Measurements from ENCODE around the gene MOB1A. TPM values are rescaled to one million over a fixed set of nuclear protein-coding genes. Genes with fewer than 3 reads are reported as not detected.

MOB1A gene
- polyA plus RNA-seq, 3 donors, result 78.9 to 98.9 (median 94.1) TPM

GRCh38 chr2:74110537-74110936 lies 68.1 kb downstream of the MOB1A start:
- DNase-seq, result no peak

GRCh38 chr2:74109551-74109950 lies 69.1 kb downstream of the MOB1A start:
- DNase-seq, result no peak

GRCh38 chr2:74107071-74107470 lies 71.6 kb downstream of the MOB1A start:
- no peak for DNase-seq

DNA sequence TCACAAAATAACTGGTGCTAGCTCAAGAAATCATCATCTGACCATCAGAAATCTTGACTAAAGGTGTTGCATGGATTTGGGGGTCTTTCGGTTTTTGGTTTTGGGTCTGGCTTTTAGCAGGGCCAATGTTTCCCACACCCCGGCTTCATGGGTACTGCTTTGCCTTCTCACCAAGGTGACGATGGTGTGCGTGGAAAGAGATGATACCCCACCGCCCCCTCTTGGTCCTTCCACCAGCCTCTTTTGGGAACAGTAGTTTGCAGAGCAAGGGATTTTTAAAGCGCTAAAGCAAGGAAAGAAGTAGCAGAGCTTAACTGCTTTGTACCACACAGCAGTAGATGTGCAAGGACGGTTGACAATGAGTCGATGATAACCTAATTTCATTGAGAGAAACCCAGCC lies 73.3 kb downstream of the MOB1A start:
- no peak for DNase-seq

DNA sequence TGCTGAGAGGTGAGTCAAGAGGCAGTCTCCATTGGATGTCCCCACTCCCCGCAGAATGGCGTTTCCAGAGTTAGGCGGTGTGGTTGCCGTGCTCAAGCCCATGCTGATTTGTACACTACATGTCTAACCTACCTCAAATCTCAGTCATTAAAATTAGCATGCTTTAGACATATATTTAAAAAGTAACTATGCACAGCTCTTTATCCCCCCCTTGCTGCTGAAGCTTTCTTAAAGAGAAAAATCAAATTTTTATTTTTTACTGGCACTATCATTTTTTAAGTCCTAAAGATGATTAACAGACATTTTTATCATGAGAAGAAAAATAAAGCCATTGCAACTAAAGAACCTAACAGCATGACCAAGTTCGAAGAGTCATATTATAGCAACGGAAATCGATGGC lies 73.8 kb downstream of the MOB1A start:
- DNase-seq, result no peak

DNA sequence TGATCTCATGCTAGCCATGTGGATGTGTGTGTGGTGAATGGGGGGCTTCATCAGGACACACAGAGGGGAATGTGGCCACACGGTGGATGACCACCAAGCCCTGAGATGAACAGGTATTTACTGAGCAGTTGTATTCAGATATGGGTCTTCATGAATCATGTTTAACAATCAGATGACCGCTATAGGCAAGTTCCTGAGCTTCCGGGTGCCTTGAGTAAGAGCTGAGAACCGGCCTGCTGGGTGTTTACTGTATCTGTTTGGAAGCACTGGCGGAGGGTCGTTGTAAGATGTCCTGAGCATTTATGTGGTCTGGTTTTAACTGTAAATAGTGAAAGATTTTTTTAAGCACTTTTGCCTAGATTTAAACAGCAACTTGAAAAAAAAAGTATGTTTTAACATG lies 74.9 kb downstream of the MOB1A start:
- no peak for DNase-seq

Other genes with a start within 250 kb of the MOB1A start
- 10 to 100 TPM; 23.0 to 27.1 (median 26.3) TPM for gene TET3, start 194.0 kb downstream of the MOB1A start, polyA plus RNA-seq (ENCODE audit: insufficient read length in 3 of 3)
- gene BOLA3, start 31.0 kb downstream of the MOB1A start, polyA plus RNA-seq (ENCODE audit: insufficient read length in 3 of 3), result 10 to 100 TPM; 22.2 to 27.5 (median 25.2) TPM
- gene MTHFD2, start 19.7 kb upstream of the MOB1A start, polyA plus RNA-seq (ENCODE audit: insufficient read length in 3 of 3), result 10 to 100 TPM; 23.8 to 30.8 (median 25.4) TPM
- gene SLC4A5, start 164.5 kb upstream of the MOB1A start, polyA plus RNA-seq (ENCODE audit: insufficient read length in 3 of 3), result 1 to 10 TPM; 1.9 to 5.6 (median 3.4) TPM
- gene DCTN1, start 201.4 kb upstream of the MOB1A start, polyA plus RNA-seq (ENCODE audit: insufficient read length in 3 of 3), result 100 to 1,000 TPM; 157 to 179 (median 167) TPM
- 1 to 10 TPM; 8.4 to 9.2 (median 8.5) TPM for gene C2orf81, start 242.7 kb upstream of the MOB1A start, polyA plus RNA-seq (ENCODE audit: insufficient read length in 3 of 3)
- 10 to 100 TPM; 38.6 to 44.6 (median 43.7) TPM for gene WDR54, start 242.9 kb upstream of the MOB1A start, polyA plus RNA-seq (ENCODE audit: insufficient read length in 3 of 3)

Measured in renal pelvis (tissue), 4 donors.